ENCODE data around the gene ELP5.

ELP5 gene

GRCh38 chr17:7282752-7283321 lies 30.8 kb downstream of the ELP5 start:
- peak; percentile 12 for DNase-seq (ENCODE audit: insufficient read length, low spot score)
- no peak for TF ChIP-seq CTCF (IDR thresholded peaks at IDR 0.05; ENCODE audit: insufficient read depth, missing control alignments)
- no peak for FAIRE-seq

GRCh38 chr17:7283471-7284216 lies 31.6 kb downstream of the ELP5 start:
- TF ChIP-seq CTCF (IDR thresholded peaks at IDR 0.05; ENCODE audit: insufficient read depth, missing control alignments), result no peak
- FAIRE-seq (no peak), DNase-seq (ENCODE audit: insufficient read length, low spot score) (peak; percentile 15)

GRCh38 chr17:7284911-7285310 lies 32.9 kb downstream of the ELP5 start:
- DNase-seq (ENCODE audit: insufficient read length, low spot score), result peak; percentile 13
- no peak for TF ChIP-seq CTCF (IDR thresholded peaks at IDR 0.05; ENCODE audit: insufficient read depth, missing control alignments)
- no peak for FAIRE-seq

GRCh38 chr17:7285679-7286078 lies 33.7 kb downstream of the ELP5 start:
- DNase-seq (ENCODE audit: insufficient read length, low spot score), result no peak
- no peak for FAIRE-seq
- TF ChIP-seq CTCF (IDR thresholded peaks at IDR 0.05; ENCODE audit: insufficient read depth, missing control alignments), result no peak

GRCh38 chr17:7289256-7290032 lies 37.4 kb downstream of the ELP5 start:
- FAIRE-seq, result no peak

GRCh38 chr17:7290166-7290565 lies 38.2 kb downstream of the ELP5 start:
- FAIRE-seq (no peak), DNase-seq (ENCODE audit: insufficient read length, low spot score) (peak; percentile 6)
- TF ChIP-seq CTCF (IDR thresholded peaks at IDR 0.05; ENCODE audit: insufficient read depth, missing control alignments), result no peak

More at GRCh38 chr17:7289256-7290032, 37.4 kb downstream of the ELP5 start:
- DNase-seq (ENCODE audit: insufficient read length, low spot score), result peak; percentile 19
- no peak for TF ChIP-seq CTCF (IDR thresholded peaks at IDR 0.05; ENCODE audit: insufficient read depth, missing control alignments)

All from D721Med (cell line).